ENCODE measurements around the gene PLEKHG3.
"Not testable (repeated sequence)": the region's sequence is repeated elsewhere in the genome, so short reads cannot be mapped to it uniquely, and the experiment has no call there.

The PLEKHG3 gene

DNA sequence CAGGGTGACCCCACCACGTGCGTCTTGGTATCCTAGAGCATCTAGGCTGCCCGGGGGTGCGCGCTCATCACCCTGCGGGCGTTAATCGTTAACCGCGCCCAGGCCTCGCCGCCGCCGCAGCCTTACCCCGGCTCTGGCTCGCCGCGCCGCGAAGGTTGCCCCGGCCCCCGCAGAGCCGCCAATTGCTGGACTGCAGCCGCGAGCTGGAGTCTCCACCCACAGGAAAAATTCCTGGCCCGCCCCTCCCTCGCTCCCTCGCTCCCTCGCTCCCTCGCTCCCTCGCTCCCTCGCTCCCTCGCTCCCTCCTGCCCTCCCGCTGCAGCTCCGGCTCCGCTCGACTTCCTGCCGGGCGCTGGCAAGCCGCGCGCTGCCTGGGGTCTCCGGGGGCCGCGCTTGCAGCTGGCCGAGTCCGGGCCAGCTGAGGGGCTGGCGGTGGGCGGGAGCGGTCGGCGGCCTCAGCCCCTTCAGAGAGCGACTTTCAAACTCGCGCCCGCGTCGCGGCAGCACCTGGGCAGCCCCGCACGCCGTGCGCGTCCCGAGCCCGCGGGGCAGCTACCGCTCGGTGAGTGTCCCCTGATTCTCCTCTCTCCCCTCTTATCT, at the start of gene PLEKHG3:
Gene PLEKHG3 (plus strand): TSS at position 282 of the 600 bp plus-strand sequence. CDS start 23,208 bp downstream, outside the sequence.
- DNase-seq (ENCODE audit: low read depth in 2 of 2, low spot score in 1 of 2), result no peak

DNA sequence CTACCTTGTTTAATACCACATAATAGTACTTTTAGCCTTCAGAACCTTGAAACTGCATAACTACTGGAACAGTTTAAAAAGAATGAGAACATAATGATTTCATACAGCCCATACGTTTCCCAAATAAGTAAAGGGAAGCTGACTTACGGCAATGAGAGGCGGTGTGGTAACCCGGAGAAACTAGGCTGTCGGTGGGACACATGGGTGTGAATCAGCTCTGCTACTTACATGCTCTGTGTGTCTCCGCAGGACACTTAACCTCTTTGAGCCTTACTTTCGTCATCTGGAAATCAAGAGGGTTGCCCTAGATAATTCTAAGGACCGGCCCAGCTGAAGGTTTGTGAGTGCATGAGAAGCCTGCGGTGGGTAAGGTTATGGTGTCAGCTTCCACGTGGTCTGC, 49.3 kb upstream of the PLEKHG3 start:
- DNase-seq (ENCODE audit: low read depth in 2 of 2, low spot score in 1 of 2), result no peak

DNA sequence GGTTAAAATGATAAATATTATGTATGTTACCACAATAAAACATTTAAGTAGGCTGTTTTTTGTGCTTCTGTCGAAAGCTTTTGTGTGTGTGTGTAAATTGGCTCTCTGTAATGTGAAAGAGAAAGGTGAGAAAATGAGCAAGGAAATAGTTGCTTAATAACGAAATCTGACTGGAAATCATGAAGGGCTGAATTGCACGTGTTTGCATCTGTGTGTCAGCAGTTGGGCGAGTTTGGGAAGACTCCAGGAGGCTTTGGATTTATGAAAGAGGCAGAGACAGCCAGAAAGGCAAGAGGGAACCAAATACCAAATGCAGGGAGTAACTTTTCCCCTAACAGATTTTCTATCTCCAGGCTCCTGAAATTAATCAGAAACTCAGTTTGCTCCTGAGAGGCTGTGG, 47.2 kb upstream of the PLEKHG3 start:
- no peak for DNase-seq (ENCODE audit: low read depth in 2 of 2, low spot score in 1 of 2)

DNA sequence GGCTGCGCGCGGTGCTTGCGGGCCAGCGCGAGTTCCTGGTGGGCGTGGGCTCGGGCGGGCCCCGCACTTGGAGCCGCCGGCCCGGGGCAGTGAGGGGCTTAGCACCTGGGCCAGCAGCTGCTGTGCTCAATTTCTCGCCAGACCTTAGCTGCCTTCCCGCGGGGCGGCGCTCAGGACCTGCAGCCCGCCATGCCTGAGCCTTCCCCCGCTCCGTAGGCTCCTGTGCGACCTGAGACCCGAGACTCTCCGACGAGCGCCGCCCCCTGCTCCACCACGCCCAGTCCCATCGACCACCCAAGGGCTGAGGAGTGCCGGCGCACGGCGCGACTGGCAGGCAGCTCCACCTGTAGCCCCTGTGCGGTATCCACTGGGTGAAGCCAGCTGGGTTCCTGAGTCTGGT, 46.0 kb upstream of the PLEKHG3 start:
- no peak for DNase-seq (ENCODE audit: low read depth in 2 of 2, low spot score in 1 of 2)

DNA sequence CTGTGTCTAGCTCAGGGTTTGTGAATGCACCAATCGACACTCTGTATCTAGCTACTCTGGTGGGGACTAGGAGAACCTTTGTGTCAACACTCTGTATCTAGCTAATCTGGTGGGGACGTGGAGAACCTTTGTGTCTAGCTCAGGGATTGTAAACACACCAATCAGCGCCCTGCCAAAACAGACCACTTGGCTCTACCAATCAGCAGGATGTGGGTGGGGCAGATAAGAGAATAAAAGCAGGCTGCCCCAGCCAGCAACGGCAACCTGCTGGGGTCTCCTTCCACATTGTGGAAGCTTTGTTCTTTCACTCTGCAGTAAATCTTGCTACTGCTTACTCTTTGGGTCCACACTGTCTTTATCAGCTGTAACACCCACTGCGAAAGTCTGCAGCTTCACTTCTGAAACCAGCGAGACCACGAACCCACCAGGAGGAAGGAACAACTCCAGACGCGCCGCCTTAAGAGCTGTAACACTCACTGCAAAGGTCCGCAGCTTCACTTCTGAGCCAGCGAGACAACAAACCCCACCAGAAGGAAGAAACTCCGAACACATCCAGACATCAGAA, 45.4 kb upstream of the PLEKHG3 start:
- DNase-seq (ENCODE audit: low read depth in 2 of 2, low spot score in 1 of 2), result not testable (repeated sequence)

DNA sequence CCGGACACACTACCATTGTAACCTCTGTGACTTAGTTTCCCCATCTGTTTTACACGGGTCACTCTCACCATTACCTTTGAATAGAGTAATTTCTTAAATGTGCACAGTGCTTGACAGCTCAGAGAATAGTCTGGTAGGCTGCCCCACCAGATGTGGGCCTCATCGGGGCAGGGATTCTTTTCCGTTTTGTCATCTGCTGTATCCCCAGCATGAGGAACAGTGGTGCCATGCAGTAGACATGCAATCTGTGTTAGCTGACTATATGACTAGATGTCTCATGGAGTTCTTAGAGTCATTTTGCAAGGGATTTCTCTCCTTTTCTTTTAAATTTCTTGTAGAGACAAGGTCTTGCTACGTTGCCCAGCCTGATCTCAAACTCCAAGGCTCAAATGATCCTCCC, 44.9 kb upstream of the PLEKHG3 start:
- DNase-seq (ENCODE audit: low read depth in 2 of 2, low spot score in 1 of 2), result no peak

DNA sequence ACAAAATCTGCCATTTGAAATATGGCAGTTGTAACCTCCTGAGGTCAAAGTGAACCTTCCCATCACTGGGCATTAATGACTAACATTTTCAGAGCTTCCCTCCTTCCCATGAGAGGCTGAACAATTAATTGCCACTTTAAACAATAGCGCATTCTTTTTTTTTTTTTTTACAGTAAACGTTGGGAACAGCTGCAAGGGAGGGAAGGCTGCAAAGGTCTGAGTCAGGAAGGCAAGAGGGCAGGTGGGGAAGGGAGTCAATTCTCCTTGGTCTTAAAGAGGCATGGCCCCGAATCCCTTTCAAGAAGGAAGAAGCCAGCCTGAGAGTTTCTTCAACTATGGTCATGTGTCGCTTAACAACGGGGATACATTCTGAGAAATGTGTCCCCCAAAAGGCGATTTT, 41.0 kb upstream of the PLEKHG3 start:
- no peak for DNase-seq (ENCODE audit: low read depth in 2 of 2, low spot score in 1 of 2)

DNA sequence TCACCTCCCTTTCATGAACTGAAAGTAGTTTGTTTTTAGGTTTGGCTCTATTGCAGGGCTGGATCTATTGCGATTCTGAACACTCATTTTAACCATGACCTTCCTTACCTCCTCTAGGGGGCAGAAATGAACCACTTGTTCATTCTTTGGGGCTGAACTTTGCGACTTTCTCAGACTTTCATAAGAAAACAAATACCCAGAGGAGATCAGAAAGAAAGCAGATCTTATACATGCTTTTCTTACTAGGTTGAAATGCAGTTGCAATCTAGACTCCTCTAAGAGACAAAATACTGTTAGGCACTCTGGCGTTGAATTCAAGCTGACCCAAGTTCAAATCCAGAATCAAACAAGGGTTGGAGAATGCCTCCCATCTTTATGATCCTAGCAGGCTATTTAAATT, 32.6 kb upstream of the PLEKHG3 start:
- DNase-seq (ENCODE audit: low read depth in 2 of 2, low spot score in 1 of 2), result no peak

DNA sequence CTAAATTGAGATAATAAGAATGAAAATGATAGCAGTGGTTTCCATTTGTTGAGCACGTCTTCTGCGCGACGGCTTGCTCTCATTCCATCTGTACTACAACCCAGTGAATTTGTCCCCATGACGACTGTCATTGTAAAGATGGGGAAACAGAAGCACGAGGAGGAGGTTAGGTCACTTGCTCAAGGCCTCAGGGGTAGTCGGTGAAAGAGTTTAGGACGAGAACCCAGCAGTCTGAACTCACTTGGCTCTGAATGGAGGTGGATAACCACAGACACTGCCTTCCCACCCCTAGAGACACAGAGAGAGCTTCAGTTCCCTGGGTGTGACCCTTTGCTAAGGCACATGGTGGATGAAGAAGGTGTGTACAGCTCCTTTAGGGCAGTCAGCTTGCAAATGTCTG, 30.9 kb upstream of the PLEKHG3 start:
- DNase-seq (ENCODE audit: low read depth in 2 of 2, low spot score in 1 of 2), result no peak

DNA sequence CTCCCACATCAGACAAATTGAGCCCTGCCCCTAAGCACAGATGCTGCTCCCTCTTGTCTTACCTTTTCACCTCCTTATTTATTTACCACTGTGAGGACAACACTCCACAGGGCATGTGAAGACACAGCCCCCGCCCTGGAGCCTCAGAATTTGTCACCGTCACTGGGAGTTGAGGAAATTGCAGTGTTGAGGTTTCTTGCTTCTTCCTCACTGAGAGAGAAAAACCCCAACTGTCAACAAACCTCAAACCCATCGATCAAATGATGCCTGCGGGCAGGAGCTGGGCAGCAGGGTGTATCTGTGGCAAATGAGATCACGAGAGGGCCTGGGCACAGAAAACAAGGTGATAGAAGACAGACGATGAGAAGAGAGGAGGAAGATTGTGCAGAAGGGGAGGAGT, 30.5 kb upstream of the PLEKHG3 start:
- peak in 1 of 2 donors; percentile 5 for DNase-seq (ENCODE audit: low read depth in 2 of 2, low spot score in 1 of 2)

DNA sequence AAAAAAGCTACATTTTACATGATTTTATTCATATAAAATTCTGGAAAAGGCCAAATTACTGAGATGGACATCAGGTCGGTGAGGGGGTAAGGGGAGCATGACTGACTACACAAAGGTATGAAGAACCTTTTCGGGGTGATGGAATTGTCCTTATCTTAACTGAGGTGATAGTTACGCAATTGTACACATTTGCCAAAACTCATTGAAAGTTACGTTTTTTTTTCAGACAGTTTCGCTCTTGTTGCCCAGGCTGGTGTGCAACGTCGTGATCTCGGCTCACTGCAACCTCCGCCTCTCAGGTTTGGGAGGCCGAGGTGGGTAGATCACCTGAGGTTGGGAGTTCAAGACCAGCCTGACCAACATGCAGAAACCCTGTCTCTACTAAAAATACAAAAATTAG, 29.4 kb upstream of the PLEKHG3 start:
- DNase-seq (ENCODE audit: low read depth in 2 of 2, low spot score in 1 of 2), result no peak

DNA sequence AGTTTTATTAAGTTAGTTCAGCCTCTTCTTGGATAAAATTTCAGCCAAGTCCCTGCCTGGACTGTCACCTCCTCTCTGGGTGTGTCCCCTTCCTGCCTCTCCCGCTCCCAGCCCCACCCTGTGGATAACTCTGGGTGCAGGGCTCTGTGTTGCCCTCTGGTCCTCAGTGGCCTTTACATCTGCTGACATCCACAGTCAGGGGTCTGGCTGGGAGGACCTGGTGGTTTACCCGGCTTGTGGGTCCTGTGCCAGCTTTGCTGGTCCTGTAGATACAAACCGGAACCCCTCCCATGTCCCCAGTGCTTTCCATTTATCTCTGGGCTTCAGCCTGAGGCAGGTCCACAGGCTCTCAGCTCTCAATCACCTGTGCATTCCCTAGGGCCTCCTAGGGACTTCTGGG, 28.9 kb upstream of the PLEKHG3 start:
- DNase-seq (ENCODE audit: low read depth in 2 of 2, low spot score in 1 of 2), result no peak

DNA sequence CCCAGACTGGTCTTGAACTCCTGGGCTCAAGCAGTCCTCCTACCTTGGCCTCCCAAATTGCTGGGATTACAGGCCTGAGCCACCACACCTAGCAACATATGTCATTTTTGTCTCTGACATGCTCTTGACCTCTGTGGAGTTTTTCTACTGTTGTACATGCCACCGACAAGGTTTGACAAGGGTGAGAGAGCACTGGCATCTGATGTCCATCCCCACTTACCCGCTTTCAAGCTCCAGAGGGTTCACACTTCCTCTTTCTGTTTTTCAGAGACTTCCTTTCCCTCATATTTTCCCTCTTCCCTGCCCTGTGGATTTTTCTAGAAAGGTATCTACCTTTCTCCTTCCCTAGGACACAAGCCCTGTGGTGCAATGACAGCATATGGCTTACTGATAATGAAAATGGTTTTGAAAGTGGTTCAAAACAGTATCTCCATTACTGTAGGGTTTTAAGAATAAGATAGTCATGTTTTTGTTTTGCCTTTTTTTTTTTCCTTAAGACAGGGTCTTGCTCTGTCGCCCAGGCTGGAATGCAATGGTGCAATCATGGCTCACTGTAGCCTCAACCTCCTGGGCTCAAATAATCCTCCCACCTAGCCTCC, 27.7 kb upstream of the PLEKHG3 start:
- DNase-seq (ENCODE audit: low read depth in 2 of 2, low spot score in 1 of 2), result no peak

DNA sequence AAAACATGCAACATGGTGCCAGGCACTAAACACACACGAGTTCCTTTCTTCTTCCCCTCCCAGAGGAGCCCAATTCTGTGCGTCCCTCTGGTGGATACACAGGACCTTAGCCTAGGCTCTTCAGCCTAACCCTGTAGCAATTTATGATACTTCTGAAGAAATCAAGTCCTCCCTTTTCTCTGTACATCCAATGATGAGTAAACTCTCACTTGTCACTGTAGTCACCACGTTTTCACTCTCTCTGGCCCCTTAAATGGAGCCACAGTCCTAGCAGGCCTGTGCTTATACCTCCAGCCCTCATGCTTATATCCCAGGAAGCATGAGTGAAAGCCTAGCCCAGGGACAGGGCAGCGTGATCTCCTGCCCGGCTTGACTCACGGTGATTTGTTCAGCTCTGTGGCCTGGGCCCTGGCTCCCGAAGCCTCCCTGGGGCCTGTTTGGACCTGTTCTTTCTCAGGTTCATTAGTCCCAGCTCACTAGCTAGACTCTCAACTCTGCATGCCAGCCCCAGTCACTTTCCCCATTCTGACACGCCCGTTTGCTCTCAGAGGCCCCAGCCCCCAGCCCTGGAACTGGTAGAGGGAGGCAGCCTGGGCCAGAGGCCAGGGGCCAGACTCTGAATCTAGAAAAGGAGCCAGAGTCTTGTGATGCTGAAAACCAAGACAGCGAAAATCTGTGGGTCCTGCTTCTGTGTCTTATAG, 24.1 kb upstream of the PLEKHG3 start:
- no peak for DNase-seq (ENCODE audit: low read depth in 2 of 2, low spot score in 1 of 2)

DNA sequence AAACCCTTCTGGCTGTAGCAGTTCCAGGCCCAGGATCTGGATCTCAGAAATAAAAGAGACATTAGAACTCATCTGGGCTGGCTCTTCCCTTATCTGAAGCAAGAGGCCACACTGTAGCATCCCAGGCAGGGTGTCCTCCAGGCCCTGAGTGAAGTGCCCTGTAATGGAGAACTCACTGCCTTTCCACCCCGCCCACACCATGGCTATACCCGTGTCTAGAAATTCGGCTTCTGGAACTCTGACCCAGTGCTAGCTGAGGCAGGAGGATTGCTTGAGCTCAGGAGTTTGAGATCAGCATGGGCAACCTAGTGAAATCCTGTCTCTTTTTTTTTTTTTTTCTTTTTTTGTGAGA, 23.5 kb upstream of the PLEKHG3 start:
- DNase-seq (ENCODE audit: low read depth in 2 of 2, low spot score in 1 of 2), result no peak

DNA sequence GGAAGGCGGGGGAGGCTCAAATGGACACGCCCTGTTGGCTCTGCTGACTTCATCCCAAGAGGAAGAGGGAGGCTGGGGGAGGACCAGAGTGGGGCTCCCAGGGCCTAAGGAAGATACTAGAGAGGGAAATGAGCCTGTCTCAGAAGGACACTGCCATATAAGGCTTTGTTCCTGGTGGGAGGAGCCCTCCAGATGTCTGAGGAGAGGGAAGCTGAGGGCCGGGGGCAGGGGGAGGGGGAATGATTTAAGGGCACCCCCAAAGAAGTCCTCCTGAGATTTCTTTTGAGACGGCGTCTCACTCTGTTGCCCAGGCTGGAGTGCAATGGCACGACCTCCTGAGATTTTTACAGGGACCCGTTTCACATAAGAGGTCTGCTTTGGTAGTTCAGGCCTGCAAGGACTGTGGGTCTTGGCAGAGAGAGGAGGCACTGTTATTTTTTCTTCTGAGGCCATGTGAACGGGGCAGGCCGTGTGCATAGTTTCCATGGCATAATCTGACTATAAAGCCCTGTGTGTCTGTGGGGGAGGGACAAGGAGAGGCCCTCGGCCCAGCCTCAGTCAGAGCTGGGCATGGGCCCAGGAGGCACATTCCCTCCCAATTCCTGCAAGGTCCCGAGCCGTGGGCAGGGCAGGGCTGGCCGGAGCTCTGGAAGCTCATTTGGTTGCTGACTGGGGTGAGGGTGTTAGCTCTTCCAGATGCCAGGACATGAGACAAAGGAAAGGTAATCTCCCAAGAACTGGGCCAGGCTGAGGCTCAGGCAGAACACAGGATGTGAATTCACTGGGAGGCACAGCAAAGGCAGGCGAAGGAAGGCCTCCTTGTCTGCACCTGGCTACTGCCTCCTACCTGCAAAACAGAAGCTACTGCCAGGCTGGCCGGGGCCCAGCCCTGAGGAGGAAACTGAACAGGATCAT, 22.2 kb upstream of the PLEKHG3 start:
- DNase-seq (ENCODE audit: low read depth in 2 of 2, low spot score in 1 of 2), result no peak

DNA sequence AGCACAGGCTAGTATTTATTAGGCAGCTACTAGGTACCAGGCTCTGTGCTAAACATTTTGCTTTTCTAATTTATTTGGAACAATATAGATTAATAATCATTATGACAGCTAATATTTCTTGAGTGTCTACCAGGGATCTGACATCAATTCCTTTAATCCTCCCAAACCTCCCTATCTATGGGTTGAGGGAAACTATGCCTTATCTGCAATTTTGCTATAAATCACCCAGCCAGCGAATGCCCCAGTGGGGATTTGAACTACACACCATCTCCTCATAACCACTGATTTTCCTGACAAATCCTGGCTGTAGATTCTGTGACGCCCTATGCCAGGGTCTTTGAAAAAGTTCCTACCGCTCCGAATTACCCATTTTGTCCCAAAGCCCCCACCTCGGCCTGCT, 21.4 kb upstream of the PLEKHG3 start:
- DNase-seq (ENCODE audit: low read depth in 2 of 2, low spot score in 1 of 2), result no peak

DNA sequence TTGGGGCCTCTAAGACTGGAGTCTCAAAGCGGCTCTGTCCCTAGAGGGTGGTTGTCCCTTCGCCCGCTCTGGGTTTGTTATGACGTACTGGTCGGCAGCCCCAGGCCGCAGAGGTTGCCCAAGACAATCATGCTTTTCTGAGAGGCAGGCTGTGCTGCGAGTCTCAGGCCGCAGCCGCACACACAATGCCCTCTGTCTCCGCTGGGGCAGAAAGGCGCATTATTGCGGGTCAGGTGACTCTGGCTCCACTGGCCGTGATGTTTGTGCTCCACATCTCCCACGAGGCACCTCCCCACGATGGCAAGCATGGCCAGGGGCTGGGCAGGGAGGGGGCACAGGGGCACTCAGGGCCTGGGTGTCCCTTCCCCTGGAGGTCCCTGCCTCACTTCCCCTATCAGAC, 21.0 kb upstream of the PLEKHG3 start:
- no peak for DNase-seq (ENCODE audit: low read depth in 2 of 2, low spot score in 1 of 2)

DNA sequence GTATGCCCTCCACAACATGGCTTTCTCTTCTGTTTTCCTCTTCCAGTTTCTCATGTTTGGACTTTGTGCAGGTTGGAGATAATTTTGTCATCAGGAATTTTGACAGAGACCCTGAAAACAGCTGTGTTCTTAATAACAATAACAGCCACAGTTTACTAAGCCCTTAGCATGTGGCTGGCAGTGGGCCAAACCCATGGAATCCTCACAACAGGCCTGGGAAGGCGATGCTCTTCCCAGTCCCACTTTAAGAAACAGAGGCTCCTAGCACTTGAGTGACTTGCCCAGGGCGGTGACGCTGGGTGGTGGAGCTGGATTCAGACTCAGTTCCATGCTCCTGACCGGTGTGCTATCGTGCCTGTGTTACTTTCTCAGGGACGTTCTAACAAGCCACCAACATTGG, 20.1 kb upstream of the PLEKHG3 start:
- DNase-seq (ENCODE audit: low read depth in 2 of 2, low spot score in 1 of 2), result no peak

DNA sequence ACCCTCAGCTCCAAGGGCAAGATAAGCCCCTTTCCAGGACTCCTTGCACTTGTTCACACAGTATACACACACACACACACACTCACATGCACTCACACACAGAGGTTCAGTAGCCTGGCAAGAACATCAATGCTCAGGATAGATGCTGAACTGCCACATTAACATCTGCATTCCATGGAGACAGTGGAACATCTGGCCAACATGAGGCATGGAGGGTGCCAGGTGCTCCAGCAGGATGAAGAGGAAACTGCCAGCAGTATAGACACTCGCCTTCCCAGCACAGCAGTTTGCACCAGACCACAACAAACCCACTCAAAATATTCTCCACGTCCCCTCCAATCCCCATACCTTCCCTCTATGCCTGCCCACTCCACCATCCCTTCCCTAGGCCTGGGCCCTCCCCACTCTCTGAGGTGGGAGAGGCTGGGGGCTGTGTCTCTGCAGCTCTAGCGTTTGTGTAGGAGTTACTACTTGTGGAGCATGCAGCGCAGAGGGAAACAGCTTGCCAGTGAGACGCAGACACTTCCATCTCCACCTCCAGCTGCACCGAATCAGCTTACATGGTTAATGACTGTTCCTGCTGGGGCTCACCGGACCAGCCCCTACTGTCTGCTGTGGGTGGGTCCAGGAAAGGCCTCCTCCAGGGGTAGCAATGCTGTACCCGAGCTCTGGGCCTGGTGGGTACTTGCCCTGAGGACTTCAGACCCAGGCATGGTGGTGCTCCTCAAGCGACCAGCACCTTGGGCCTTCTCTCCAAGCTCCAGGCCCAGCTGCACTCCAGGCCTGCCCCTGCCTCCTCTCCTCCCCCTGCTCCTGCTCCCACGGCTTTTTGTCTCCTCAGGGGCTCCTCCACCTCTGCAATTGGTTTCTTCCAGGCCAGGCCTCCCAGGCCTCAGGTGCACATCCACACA, 18.6 kb upstream of the PLEKHG3 start:
- no peak for DNase-seq (ENCODE audit: low read depth in 2 of 2, low spot score in 1 of 2)

DNA sequence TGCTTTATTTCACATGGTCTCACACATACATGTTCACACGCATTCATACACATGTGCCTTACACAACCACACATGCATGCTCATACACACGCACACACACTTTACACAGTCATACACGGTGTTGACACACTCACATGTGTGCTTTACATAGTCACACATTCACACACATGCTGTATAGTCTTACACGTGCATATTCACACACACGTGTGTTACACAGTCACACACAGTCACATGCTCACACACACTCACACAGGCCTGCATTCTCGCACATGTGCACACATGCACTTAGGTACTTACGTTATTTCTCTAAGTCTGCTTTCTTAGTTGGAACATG, 18.0 kb upstream of the PLEKHG3 start:
- DNase-seq (ENCODE audit: low read depth in 2 of 2, low spot score in 1 of 2), result no peak

Data from stimulated activated CD8-positive, alpha-beta memory T cell treated with anti-CD3 and anti-CD28 coated beads, Interleukin-4, amount 100 ng/mL, for 4 hours (primary cell).